H9 (cell line): ENCODE results near the gene SMLR1. TPM values are rescaled to one million over a fixed set of nuclear protein-coding genes. Genes with fewer than 3 reads are reported as not detected.

Experiments used
- DNase-seq: peaks from one replicate; pipeline ENCODE4 v3.0.0-alpha.2; 2017
- H2AFZ ChIP-seq: one replicate; pipeline ENCODE4 v1.6.1; 2013; ENCODE audit warnings: mild to moderate bottlenecking, low read length, control low read depth, moderate library complexity
- H2AK5ac ChIP-seq: 2 replicates; pipeline ENCODE4 v1.6.1; 2013; ENCODE audit warnings: low read length, control low read depth, mixed read lengths; ENCODE audit not compliant: insufficient read length
- H2BK120ac ChIP-seq: one replicate; pipeline ENCODE4 v1.6.1; 2013; ENCODE audit warnings: low read depth, mild to moderate bottlenecking, low read length, control low read depth, inconsistent platforms; ENCODE audit not compliant: poor library complexity, severe bottlenecking
- H2BK12ac ChIP-seq: 2 replicates; pipeline ENCODE4 v1.6.1; 2013; ENCODE audit warnings: low read length, control low read depth, mixed read lengths, low read depth; ENCODE audit not compliant: insufficient read length
- H2BK15ac ChIP-seq: 2 replicates; pipeline ENCODE4 v1.6.1; 2013; ENCODE audit warnings: low read depth, low read length, control low read depth
- H2BK20ac ChIP-seq: one replicate; pipeline ENCODE4 v1.6.1; 2013; ENCODE audit warnings: low read depth, mild to moderate bottlenecking, low read length, control low read depth, inconsistent platforms; ENCODE audit not compliant: poor library complexity, severe bottlenecking
- H2BK5ac ChIP-seq: 2 replicates; pipeline ENCODE4 v1.6.1; 2013; ENCODE audit warnings: low read length, control low read depth, mixed read lengths; ENCODE audit not compliant: insufficient read length
- H3K14ac ChIP-seq: 2 replicates; pipeline ENCODE4 v1.6.1; 2013; ENCODE audit warnings: low read length, control low read depth; ENCODE audit not compliant: insufficient read depth
- H3K18ac ChIP-seq: 2 replicates; pipeline ENCODE4 v1.6.1; 2013; ENCODE audit warnings: low read depth, mild to moderate bottlenecking, mixed read lengths, low read length, control low read depth; ENCODE audit not compliant: insufficient read length
- H3K23ac ChIP-seq: 2 replicates; pipeline ENCODE4 v1.6.1; 2013; ENCODE audit warnings: low read length, control low read depth, mixed read lengths, low read depth; ENCODE audit not compliant: insufficient read length
- H3K23me2 ChIP-seq: 2 replicates; pipeline ENCODE4 v1.6.1; 2013; ENCODE audit warnings: low read depth, mild to moderate bottlenecking, mixed read lengths, low read length, control low read depth; ENCODE audit not compliant: insufficient read length, poor library complexity, severe bottlenecking
- H3K27ac ChIP-seq: 2 replicates; pipeline ENCODE4 v1.5.1; 2013; ENCODE audit warnings: low read length, control low read depth, mixed read lengths, low read depth; ENCODE audit not compliant: insufficient read length
- H3K27me3 ChIP-seq: 2 replicates; pipeline ENCODE4 v1.6.1; 2013; ENCODE audit warnings: low read length, control low read depth, inconsistent platforms; ENCODE audit not compliant: insufficient read depth
- H3K4ac ChIP-seq: 2 replicates; pipeline ENCODE4 v1.6.1; 2013; ENCODE audit warnings: low read depth, mild to moderate bottlenecking, control low read depth, inconsistent platforms, low read length, moderate library complexity
- H3K4me1 ChIP-seq: 2 replicates; pipeline ENCODE4 v1.6.1; 2013; ENCODE audit warnings: low read length, control low read depth, inconsistent platforms; ENCODE audit not compliant: insufficient read depth
- H3K4me2 ChIP-seq: 2 replicates; pipeline ENCODE4 v1.6.1; 2013; ENCODE audit warnings: low read length, control low read depth, mixed read lengths; ENCODE audit not compliant: insufficient read length, insufficient read depth
- H3K56ac ChIP-seq: 2 replicates; pipeline ENCODE4 v1.6.1; 2013; ENCODE audit warnings: low read depth, mild to moderate bottlenecking, mixed read lengths, low read length, control low read depth; ENCODE audit not compliant: insufficient read length
- H3K79me1 ChIP-seq: 2 replicates; pipeline ENCODE4 v1.6.1; 2013; ENCODE audit warnings: low read depth, mild to moderate bottlenecking, moderate library complexity, low read length, control low read depth, inconsistent platforms; ENCODE audit not compliant: insufficient read depth, poor library complexity, severe bottlenecking
- H3K79me2 ChIP-seq: 2 replicates; pipeline ENCODE4 v1.6.1; 2013; ENCODE audit warnings: low read length, control low read depth, inconsistent platforms; ENCODE audit not compliant: insufficient read depth
- H3K9ac ChIP-seq: 2 replicates; pipeline ENCODE4 v1.6.1; 2013; ENCODE audit warnings: low read length, control low read depth, mixed read lengths; ENCODE audit not compliant: insufficient read length; ENCODE audit errors: extremely low read depth
- H3K9me3 ChIP-seq: one replicate; pipeline ENCODE4 v1.6.1; 2013; ENCODE audit warnings: low read depth, low read length, inconsistent platforms; ENCODE audit not compliant: control insufficient read depth
- H3T11ph ChIP-seq: one replicate; pipeline ENCODE4 v1.6.1; 2013; ENCODE audit warnings: mild to moderate bottlenecking, low read length, control low read depth, inconsistent platforms
- H4K20me1 ChIP-seq: one replicate; pipeline ENCODE4 v1.6.1; 2013; ENCODE audit not compliant: control insufficient read depth, insufficient read length, insufficient read depth
- H4K5ac ChIP-seq: 2 replicates; pipeline ENCODE4 v1.6.1; 2013; ENCODE audit warnings: low read depth, mild to moderate bottlenecking, mixed read lengths, low read length, control low read depth; ENCODE audit not compliant: insufficient read length
- H4K8ac ChIP-seq: replicated peaks from 2 replicates; pipeline ENCODE4 v1.6.1; 2013; ENCODE audit warnings: low read length, control low read depth, mixed read lengths, low read depth; ENCODE audit not compliant: insufficient read length
- H4K91ac ChIP-seq: 2 replicates; pipeline ENCODE4 v1.6.1; 2013; ENCODE audit warnings: low read depth, mild to moderate bottlenecking, moderate library complexity, mixed read lengths, low read length, control low read depth; ENCODE audit not compliant: insufficient read length
- H3K27ac Mint-ChIP-seq, 3 experiments: 2 replicates in 2 of 3; 3 replicates in 1 of 3; pipeline ENCODE4 v1.8.0; 2020 to 2021; ENCODE audit warnings: mixed read lengths in 3 of 3, mild to moderate bottlenecking in 1 of 3, moderate library complexity in 1 of 3
- H3K27me3 Mint-ChIP-seq: 2 replicates; pipeline ENCODE4 v1.8.0; 2021; ENCODE audit warnings: low read depth, mild to moderate bottlenecking, moderate library complexity, mixed read lengths
- H3K36me3 Mint-ChIP-seq, 3 experiments: 2 replicates in 2 of 3; 3 replicates in 1 of 3; pipeline ENCODE4 v1.8.0; 2020 to 2021; ENCODE audit warnings: low read depth in 3 of 3, mixed read lengths in 3 of 3; ENCODE audit not compliant: insufficient read depth in 1 of 3
- H3K4me1 Mint-ChIP-seq, 2 experiments: 2 replicates each; pipeline ENCODE4 v1.8.0; 2020; ENCODE audit warnings: mixed read lengths in 2 of 2
- H3K4me3 Mint-ChIP-seq, 2 experiments: 2 replicates in 1 of 2; 3 replicates in 1 of 2; pipeline ENCODE4 v1.8.0; 2020 to 2021; ENCODE audit warnings: mild to moderate bottlenecking in 2 of 2, mixed read lengths in 2 of 2, moderate library complexity in 1 of 2
- H3K9me3 Mint-ChIP-seq, 2 experiments: 2 replicates in 1 of 2; 3 replicates in 1 of 2; pipeline ENCODE4 v1.8.0; 2020; ENCODE audit warnings: mild to moderate bottlenecking in 2 of 2, mixed read lengths in 2 of 2, moderate library complexity in 1 of 2
- CTCF ChIP-seq: fragments of 200-600 bp; sonication (generic); conservative IDR thresholded peaks from 3 replicates; pipeline ENCODE4 v1.8.0; 2021; ENCODE audit warnings: antibody characterized with exemption, mild to moderate bottlenecking
- WGBS: extraction: QIAGEN DNeasy Blood & Tissue Kit; methylation state at CpG from one replicate; pipeline ENCODE4 v1.1.7; 2013; ENCODE audit warnings: missing lambda C conversion rate, low lambda C conversion rate, mixed read lengths; ENCODE audit not compliant: insufficient read length; ENCODE audit errors: extremely low coverage; 5-methylcytosine and 5-hydroxymethylcytosine counted together
- total RNA-seq: library from RNA; stranded (reverse); gene quantifications from 2 replicates; pipeline ENCODE4 v1.2.1, GENCODE V29; 2021

SMLR1 gene
- total RNA-seq, 1 experiment from 2014 or later, result not detected

DNA sequence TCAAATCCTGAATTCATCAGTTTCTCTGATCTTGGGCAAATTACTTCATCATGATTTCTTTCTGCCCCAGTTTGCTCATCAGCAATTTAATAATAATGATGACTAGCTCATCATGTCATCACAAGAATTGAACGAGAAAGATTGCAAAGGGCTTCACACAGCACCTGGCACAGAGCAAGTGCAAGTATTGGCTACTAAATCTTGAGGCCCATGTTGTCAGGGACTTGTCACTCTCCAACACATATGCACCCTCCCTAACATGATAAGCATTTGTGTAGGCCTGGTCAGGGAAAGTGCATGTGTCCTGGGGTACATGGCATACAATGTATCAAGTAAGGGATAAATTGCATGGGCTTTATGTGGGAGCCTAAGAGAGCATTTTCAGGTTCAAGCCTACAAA is 6.4 kb downstream of the SMLR1 start:
- H3K56ac ChIP-seq, result no peak overlapping the region
- no peak overlapping the region for H3K4me2 ChIP-seq
- no peak overlapping the region for H3K18ac ChIP-seq
- no peaks in the 10 kb centered on the region for H3K79me1 ChIP-seq
- no peak for TF ChIP-seq CTCF
- no peak overlapping the region for H4K5ac ChIP-seq
- Mint-ChIP-seq H3K27ac (no peak overlapping the region), H3K36me3 (no peaks in the 10 kb centered on the region; a peak in 2 of 7 replicates), H3K4me1 (peaks cover 8% of the 10 kb centered on the region in 2 experiments), H3K27me3 (no peaks in the 10 kb centered on the region), H3K9me3 (no peaks in the 10 kb centered on the region), H3K4me3 (no peak overlapping the region)
- H2BK12ac ChIP-seq, result no peak overlapping the region
- no peak overlapping the region for H3T11ph ChIP-seq
- no peaks in the 10 kb centered on the region for H3K27me3 ChIP-seq
- H2AK5ac ChIP-seq, result no peak overlapping the region
- H3K23me2 ChIP-seq, result no peaks in the 10 kb centered on the region
- H2AFZ ChIP-seq, result no peak overlapping the region
- no peak overlapping the region for H3K9ac ChIP-seq
- no peaks in the 10 kb centered on the region for H4K20me1 ChIP-seq
- H2BK15ac ChIP-seq, result no peak overlapping the region
- H2BK20ac ChIP-seq, result no peak overlapping the region
- WGBS, result no CpG with 5 or more reads among the region's 1 CpG
- no peaks in the 10 kb centered on the region for H3K79me2 ChIP-seq
- H3K4me1 ChIP-seq, result no peaks in the 10 kb centered on the region
- H3K9me3 ChIP-seq, result no peaks in the 10 kb centered on the region
- no peak overlapping the region for H2BK120ac ChIP-seq
- no peak for DNase-seq
- H4K91ac ChIP-seq, result no peak overlapping the region
- no peak overlapping the region for H3K23ac ChIP-seq
- no peak overlapping the region for H2BK5ac ChIP-seq
- H3K27ac ChIP-seq, result no peak overlapping the region
- H3K4ac ChIP-seq, result no peak overlapping the region
- no peak overlapping the region for H3K14ac ChIP-seq
- no peak overlapping the region for H4K8ac ChIP-seq
